COLO668 (cell line): ENCODE measurements around the gene FOSL2.

Experiments used
- DNase-seq: peaks from one replicate; lab custom pipeline; 2025; ENCODE audit not compliant: unreplicated experiment; lab: John Stamatoyannopoulos, UW

Gene FOSL2

DNA sequence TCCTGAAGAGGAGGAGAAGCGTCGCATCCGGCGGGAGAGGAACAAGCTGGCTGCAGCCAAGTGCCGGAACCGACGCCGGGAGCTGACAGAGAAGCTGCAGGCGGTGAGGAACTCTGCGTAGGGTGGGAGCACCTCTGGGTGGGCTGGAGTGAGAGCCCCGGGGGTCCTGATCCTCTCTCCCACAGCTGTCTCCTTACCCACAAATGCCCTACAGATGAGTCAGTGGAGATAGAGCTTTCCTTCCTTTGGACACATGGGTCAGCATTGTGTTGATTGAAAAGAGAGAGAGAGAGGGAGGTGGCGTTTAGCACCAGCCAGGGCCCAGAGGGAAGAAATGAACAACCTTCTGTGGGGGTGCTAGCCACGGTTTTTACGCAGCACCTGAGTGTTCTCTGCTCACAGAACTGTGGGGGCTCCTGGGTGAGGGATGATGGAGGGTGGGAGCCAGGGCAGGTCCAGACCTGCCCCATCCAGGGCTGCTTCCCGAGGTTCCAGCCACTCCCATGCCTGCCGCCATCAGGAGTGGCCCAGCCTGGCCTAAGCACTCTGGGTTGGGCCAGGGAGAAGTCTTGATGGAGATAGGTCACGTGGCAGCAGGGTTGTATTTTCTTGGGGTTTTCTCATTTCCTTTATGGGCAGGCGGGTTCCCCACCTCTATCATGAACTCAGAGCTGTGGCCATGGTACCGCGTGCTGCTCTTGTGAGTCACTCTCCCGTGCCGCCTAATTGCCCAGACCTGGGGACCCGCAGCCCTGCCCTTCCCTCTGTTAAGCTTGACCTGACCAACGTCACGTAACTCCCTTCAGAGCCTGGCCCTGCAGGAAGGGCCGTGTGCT is 16.3 kb downstream of the FOSL2 start:
- no peak for DNase-seq

DNA sequence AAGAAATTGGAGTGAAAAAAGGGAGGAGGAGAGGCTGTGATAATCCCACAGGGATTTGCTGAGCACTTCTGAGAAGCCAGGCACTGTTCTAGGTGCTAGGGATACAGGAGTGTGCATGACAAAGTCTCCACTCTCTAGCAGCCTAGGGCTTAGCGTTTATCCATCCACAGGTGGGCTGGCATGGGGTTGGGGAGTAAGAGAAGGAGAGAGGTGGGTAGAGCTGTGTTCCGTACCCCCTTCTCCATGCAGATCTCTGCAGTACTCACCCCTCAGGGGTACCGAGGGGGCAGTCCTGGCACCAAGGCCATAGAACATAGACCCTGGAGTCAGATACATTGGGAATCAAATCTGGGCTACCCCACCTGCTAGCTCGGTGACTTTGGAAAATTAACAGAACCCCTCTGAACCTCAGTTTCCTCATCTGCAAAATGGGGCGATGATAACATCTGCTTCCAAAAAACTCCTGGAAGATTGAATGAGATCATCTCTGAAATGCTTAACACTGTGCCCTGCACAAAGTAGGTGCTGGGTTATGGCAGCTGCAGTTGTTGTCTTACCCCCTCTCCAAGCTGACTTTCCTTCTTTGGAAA is 18.6 kb downstream of the FOSL2 start:
- DNase-seq, result no peak

DNA sequence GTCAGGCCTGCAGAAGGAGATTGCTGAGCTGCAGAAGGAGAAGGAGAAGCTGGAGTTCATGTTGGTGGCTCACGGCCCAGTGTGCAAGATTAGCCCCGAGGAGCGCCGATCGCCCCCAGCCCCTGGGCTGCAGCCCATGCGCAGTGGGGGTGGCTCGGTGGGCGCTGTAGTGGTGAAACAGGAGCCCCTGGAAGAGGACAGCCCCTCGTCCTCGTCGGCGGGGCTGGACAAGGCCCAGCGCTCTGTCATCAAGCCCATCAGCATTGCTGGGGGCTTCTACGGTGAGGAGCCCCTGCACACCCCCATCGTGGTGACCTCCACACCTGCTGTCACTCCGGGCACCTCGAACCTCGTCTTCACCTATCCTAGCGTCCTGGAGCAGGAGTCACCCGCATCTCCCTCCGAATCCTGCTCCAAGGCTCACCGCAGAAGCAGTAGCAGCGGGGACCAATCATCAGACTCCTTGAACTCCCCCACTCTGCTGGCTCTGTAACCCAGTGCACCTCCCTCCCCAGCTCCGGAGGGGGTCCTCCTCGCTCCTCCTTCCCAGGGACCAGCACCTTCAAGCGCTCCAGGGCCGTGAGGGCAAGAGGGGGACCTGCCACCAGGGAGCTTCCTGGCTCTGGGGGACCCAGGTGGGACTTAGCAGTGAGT is 19.4 kb downstream of the FOSL2 start:
- no peak for DNase-seq

DNA sequence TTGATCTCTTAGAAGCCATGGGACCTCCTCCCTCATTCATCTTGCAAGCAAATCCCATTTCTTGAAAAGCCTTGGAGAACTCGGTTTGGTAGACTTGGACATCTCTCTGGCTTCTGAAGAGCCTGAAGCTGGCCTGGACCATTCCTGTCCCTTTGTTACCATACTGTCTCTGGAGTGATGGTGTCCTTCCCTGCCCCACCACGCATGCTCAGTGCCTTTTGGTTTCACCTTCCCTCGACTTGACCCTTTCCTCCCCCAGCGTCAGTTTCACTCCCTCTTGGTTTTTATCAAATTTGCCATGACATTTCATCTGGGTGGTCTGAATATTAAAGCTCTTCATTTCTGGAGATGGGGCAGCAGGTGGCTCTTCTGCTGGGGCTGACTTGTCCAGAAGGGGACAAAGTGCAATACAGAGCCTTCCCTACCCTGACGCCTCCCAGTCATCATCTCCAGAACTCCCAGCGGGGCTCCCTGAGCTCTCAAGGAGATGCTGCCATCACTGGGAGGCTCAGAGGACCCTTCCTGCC is 20.0 kb downstream of the FOSL2 start:
- no peak for DNase-seq

DNA sequence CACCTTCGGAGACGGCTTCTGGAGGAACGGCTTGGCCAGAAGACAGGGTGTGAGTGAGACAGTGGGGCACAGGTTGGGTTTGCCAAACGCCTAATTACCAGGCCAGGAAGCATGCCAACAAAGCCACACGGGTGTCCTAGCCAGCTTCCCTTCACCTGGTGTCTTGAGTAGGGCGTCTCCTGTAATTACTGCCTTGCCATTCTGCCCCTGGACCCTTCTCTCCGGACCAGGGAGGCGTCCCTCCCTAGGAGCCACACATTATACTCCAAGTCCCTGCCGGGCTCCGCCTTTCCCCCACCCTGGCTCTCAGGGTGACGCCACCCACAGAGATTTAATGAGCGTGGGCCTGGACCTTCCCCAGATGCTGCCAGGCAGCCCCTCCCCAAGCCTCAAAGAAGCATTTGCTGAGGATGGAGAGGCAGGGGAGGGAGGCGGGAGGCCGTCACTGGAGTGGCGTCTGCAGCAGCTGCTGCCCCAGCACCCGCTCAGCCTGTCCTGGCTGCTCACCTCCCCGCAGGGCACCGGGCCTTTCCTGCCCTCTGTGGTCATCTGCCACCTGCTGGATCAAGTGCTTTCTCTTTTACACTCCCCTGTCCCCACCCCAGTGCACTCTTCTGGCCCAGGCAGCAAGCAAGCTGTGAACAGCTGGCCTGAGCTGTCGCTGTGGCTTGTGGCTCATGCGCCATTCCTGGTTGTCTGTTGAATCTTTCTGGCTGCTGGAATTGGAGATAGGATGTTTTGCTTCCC is 20.7 kb downstream of the FOSL2 start:
- peak; percentile 84 for DNase-seq

DNA sequence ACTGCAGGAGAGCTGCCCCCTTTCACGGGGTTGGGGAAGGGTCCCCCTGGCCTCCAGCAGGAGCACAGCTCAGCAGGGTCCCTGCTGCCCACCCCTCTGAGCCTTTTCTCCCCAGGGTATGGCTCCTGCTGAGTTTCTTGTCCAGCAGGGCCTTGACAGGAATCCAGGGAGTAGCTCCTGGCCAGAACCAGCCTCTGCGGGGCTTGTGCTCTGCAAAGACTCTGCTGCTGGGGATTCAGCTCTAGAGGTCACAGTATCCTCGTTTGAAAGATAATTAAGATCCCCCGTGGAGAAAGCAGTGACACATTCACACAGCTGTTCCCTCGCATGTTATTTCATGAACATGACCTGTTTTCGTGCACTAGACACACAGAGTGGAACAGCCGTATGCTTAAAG is 21.2 kb downstream of the FOSL2 start:
- DNase-seq, result no peak

DNA sequence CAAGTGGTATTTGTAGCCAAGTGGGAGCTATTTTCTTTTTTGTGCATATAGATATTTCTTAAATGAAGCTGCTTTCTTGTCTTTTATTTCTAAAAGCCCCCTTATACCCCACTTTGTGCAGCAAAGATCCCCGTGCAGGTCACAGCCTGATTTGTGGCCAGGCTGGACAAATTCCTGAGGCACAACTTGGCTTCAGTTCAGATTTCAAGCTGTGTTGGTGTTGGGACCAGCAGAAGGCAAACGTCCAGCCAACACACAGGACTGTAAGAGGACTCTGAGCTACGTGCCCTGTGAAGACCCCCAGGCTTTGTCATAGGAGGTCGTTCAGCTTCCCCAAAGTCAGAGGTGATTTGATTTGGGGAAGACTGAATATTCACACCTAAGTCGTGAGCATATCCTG is 21.9 kb downstream of the FOSL2 start:
- DNase-seq, result no peak

DNA sequence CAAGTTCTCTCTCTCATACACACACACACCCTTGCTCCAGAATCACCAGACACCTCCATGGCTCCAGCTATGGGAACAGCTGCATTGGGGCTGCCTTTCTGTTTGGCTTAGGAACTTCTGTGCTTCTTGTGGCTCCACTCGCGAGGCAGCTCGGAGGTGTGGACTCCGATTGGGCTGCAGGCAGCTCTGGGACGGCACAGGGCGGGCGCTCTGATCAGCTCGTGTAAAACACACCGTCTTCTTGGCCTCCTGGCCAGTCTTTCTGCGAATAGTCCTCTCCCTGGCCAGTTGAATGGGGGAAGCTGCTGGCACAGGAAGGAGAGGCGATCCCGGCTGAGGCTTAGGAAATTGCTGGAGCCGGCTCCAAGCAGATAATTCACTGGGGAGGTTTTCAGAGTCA is 22.4 kb downstream of the FOSL2 start:
- no peak for DNase-seq

DNA sequence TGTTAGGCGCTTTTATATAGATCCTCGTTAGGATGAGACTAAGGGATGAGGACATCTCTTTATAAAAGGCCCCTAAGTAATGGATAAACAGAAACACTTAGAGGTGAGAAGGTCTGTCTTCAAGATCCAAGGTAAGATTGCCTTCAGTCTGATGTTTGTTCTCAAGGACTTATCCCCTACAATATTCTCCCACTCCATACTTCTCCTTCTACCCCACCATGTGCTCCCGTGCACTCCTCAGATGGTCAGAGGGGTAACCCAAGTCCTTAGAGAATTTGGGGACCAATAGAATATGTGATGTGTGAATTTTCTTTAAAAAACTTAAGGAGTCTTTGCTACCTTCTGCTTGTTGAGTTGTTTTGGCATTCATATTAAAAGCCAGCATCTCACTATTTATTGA is 23.1 kb downstream of the FOSL2 start:
- DNase-seq, result no peak

DNA sequence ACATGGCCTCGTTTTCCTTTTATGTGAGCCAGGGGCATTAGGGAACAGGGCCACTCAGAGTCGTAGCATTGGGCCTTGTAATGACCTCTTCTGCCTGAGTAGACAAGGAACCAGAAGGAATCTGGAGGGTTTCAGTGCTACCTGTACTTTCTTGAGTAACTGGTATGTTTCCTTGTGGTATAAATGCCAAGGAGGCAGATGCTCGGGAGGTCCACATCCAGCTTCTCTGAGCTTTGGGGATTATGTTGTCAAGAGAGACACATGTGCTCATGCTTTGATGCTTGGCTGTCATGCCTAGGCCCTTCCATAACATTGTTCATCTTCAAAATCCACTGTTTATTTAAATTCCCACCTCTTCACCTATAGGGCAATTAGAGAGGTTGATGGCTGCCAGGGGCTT is 26.3 kb downstream of the FOSL2 start:
- DNase-seq, result no peak

DNA sequence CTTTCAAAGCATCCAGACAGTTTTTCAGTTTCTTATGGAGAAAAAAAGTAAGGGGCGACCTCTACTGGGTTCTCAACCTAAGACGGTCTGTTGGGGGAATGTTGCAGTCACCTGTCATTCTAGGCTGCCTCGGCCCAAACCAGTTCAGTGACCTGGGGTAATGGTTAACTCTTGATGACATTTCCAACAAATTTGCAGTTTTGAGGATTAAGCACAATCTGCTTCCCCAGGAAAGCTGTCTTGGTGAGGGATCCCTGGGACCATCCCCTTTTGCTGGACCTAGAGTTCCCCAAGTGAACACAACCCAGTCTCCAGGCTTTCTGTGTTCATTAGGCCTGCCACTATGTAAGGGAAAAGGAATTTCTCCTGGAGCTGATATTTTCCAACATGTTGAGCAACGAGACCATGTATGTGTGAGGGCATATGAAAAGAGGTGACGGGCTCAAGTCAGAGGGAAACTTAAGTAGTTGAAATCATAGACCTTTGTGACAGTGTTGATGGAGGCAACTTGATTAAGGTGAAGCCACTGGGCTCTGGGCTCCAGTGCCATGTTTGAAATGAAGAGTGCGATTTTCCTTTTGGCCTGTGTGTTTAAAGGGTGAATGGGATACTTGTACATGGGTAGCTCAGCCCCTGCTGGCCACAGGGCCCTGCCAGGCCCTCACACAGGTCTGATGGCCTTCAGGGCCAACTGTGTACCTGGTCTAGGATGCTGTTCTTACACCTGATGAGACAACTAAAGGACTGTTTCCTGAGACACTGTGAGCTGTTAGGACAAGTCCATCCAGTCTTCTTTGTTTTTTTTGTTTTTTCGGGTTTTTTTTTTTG is 27.0 kb downstream of the FOSL2 start:
- DNase-seq, result no peak

DNA sequence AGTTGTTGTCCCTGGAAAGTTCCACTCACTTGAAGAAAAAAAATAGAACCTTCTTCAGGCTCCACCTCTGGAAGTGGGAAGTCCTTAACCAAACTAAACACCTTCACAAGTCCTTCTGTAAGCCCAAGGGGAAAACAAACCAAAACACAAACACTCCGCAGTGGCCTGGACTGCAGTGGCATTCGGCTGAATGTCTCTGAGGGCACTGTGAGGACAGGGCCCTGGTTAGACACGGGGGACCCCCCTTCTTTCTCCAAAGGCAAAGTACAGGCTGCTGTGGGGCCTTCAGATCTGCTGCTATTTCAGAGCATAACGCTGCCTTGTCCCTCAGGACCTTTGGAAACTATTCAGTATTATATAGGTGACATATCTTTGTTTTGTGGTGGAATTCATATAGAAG is 28.1 kb downstream of the FOSL2 start:
- DNase-seq, result no peak

DNA sequence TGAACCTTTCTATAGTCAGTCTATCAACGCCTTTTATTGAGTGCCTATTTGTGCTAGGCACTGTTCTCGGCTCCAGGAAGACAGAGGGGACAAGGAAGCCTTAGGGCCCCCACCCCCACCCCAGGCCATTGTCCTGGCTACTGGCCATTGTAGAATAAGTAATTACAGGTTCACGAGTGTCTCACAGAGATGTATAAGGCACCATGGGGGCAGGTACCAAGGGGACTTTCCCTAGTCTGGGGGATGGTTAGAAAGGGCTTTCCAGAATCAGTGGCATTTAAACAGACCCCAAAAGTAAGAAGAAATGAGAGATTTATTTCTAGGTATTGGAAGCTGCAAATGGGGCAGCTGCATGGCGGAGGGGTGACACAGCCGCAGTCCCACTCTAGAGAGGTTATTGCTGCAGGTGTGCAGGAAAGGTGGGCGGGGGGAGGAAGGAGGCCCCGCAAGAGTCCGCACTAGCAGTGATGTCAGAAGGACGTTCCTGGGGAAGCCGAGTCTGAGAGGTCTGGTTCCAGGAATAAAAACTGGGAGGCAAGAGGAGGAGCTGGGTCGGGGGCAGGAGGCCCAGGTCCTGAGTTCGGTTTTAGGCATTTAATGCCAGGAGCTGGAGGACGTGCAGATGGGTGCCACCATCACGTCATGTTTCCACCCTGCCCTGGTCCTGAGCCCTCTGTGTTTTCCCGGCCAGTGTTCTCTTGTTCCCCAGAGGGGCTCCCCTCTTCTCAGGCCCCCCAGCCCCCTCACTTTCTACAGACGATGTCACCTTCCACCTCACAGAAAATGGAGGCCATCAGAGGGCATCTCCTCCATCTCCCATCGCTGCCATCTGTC is 30.5 kb downstream of the FOSL2 start:
- no peak for DNase-seq

DNA sequence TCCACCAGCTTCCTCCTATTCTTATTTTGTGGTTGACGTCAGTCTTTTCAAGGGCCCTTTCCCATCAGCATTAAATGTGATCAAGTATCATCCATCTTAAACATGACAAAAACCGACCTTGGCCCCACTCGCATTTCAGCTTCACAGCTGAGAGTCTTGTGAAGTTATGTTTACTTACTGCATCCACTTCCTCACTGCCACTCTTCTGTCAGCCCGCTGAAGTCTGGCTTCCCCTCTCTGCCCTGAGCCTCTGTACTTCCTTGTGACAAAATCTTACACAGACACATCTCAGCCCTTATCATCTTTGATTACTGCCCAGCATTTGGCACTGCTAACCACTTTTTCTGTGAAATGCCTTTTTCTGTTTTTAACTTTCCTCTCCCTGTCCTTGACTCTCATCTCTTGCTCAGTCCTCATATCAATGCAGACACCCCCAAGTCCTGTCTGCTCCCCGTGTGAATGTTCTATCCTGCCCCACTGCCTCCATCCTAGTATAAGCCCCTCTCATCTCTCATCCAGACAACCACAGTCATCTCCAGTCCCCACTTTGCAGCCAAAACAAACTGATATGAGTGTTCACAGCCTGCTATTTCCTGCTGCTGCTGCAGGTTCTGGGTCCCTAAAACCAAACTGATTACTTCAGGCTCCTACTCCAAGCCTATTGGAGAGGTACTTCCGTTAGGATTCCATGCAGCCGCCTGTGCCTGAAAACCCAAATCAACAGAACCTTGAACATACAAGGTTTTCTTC is 31.4 kb downstream of the FOSL2 start:
- no peak for DNase-seq

DNA sequence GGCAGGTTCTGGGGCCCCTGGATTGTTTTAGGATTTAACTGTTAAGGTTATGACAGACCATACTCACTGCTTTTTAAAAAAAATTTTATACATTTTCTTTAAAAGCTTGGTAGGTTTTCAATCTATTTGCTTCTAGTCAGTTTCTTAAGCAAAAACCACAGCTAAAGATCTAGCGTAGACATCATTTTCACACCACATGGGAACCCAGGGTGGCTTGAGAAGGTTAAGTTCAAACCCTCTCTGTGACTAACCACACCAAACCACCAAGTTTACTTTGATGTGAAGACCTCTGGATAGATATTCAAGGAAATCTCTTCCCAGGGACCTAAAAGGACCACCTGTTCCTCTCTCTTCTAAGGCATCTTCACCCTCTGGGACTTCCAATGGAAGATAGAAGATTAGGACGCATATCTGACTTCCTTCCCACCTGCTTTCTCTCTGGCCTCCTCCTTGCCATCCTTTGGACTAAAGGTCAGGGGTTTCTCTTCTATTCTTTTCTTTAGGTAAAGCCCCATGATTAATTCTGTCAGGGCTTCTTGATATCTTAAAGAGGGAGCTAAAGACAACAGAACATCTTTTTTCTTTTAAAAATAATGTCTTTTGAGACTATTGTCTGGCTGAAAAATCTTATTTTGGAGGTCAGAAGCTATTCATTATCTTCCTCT is 32.3 kb downstream of the FOSL2 start:
- DNase-seq, result no peak

DNA sequence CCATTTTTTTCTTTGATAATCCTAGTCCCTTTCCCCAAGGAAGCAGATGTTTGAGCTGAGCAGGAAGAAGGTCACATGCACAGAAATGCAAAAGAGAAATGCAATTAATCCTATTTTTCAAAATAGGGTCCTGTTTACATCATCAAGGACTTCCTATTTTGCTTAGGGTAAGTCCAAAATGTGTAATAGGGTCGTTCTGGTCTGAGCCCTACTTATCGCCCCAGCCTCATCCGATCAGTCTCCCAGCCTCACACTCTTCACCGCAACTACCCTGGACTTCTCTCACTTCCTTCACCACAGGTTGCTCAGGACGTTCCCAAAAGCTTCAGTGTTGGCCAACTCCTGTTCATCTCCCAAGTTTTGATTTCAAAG is 32.8 kb downstream of the FOSL2 start:
- no peak for DNase-seq

DNA sequence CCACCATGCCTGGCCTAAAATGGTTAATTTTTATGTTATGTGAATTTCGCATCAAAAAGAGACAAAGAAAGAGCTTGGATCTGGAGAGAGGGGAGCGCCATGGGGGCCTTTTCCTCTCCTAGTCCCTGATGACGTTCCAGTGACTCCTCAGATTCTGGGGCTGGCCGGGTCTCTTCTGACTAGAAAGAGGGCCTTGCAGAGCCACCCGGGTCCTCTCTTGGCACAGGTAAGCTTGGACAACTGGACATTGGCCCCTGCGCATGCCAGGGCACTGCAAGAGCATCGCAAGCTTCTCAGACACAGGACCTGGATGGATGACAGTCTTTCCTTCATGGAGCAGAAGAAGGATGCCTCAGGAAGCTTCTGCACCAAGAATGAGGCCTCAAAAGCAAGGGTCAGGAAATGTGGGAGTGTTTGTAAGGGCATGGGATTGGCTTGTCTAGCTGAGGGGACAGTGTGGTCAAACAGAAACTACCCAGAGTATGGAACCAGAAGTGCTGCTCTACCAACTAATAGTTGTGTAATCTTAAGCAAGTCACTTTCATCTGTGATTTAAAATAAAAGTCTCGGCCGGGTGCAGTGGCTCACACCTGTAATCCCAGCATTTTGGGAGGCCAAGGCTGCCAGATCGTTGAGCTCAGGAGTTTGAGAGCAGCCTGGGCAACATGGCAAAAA is 35.2 kb downstream of the FOSL2 start:
- no peak for DNase-seq

DNA sequence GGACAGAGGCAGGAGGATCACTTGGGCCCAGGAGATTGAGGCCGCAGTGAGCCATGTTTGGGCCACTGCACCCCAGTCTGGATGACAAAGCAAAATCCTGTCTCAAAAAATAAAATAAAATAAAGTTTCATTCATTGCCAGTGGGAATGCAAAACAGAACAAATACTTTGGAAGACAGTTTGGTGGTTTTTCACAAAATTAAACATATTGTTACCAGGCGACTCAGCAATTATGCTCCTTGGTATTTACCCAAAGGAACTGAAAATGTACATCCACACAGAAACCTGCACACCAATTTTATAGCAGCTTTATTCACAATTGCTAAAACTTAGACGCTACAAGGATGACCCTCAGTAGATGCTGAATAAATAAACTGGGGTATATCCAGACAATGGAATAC is 35.8 kb downstream of the FOSL2 start:
- no peak for DNase-seq
